ENCODE measurements around the gene MRNIP. TPM values are rescaled to one million over a fixed set of nuclear protein-coding genes. Genes with fewer than 3 reads are reported as not detected.

MRNIP gene
- total and polyA plus RNA-seq, 12 donors = 6.6 to 45.1 (median 12.7) TPM

DNA sequence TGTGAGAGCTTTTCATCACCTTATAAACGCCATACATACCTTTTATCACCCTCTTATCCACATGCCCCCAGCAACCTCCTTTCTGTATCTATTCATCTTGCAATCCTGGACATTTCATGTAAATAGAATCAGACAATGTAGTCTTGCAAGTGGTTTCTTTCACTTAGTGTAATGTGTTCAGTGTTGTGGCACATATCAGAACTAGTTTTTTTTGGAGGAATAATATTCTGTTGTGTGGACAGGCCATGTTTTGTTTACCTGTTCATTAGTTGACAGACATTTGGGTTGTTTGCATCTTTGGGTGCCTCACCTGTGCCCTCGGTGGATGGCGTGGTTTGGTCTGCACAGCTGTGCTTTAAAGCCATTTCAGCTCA lies 36.6 kb downstream of the MRNIP start:
- intact Hi-C loops (cut with DNase I) = loop anchor here in 2 of 10 donors (5.0 to 10.0 kb wide), 2 partner anchors 35 to 83 kb away; partner anchors contain the start of genes MRNIP (in 2 of the 2) and TBC1D9B (in 1 of the 2)
- peaks cover 4 to 52% (median 39%) of the 10 kb centered on the region in 9 donors for H3K36me3 ChIP-seq
- whole genome bisulfite sequencing, 2 donors = 47 to 57% methylated on average over 3 of the region's 3 CpGs
- TF ChIP-seq, protein P1, sequence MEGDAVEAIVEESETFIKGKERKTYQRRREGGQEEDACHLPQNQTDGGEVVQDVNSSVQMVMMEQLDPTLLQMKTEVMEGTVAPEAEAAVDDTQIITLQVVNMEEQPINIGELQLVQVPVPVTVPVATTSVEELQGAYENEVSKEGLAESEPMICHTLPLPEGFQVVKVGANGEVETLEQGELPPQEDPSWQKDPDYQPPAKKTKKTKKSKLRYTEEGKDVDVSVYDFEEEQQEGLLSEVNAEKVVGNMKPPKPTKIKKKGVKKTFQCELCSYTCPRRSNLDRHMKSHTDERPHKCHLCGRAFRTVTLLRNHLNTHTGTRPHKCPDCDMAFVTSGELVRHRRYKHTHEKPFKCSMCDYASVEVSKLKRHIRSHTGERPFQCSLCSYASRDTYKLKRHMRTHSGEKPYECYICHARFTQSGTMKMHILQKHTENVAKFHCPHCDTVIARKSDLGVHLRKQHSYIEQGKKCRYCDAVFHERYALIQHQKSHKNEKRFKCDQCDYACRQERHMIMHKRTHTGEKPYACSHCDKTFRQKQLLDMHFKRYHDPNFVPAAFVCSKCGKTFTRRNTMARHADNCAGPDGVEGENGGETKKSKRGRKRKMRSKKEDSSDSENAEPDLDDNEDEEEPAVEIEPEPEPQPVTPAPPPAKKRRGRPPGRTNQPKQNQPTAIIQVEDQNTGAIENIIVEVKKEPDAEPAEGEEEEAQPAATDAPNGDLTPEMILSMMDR (IDR thresholded peaks at IDR 0.05) = no peak
- H3K4me1 ChIP-seq = peaks cover 23 to 86% (median 74%) of the 10 kb centered on the region in 9 donors
- H3K9me3 ChIP-seq = no peaks in the 10 kb centered on the region
- H3K27me3 ChIP-seq = no peaks in the 10 kb centered on the region
- ATAC-seq (no peak), DNase-seq (no peak)
- H3K27ac ChIP-seq = peak overlapping the region; percentile 97 to 100 (median 100)
- H3K4me3 ChIP-seq = peak overlapping the region; percentile 84 to 100 (median 97)

DNA sequence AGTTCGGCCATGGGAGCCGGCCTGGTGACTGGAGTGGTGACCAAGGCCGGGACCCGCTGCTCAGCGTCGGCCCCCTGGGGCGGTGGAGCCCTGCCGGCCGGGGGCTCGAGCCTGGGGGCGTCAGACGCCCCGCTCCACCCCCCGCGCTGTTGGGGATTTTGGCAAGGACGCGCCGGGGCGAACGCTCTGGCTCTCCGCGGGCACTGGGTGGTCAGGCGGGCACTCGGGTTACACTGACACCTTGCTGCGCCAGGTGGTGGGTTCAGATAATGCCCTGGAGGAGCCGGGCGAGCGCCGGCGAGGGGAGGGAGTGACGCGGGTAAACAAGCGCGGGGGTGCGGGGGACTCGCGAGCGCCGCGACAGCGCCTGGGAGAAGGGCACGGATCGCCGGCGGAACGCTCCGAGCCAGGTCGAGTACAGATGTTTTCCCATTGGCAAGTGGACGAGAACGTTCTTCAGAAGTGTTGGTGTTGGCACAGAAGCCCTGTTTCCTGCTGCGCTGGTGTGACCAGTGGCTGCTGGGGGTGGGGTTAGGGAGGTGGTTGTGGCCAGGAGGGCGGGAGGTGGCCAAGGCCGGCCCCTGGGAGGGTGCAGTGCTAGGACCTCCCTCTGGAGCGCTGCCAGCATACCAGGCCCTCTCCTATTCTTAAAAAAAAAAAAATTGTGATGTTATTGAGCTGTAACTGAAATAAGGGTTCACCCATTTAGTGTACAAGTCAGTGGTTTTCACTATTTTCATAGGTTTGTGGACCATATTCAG lies 37.1 kb downstream of the MRNIP start:
- H3K27me3 ChIP-seq = no peaks in the 10 kb centered on the region
- intact Hi-C loops (cut with DNase I) = loop anchor here in 2 of 10 donors (5.0 to 10.0 kb wide), 2 partner anchors 36 to 83 kb away; partner anchors contain the start of genes MRNIP (in 2 of the 2) and TBC1D9B (in 1 of the 2)

DNA sequence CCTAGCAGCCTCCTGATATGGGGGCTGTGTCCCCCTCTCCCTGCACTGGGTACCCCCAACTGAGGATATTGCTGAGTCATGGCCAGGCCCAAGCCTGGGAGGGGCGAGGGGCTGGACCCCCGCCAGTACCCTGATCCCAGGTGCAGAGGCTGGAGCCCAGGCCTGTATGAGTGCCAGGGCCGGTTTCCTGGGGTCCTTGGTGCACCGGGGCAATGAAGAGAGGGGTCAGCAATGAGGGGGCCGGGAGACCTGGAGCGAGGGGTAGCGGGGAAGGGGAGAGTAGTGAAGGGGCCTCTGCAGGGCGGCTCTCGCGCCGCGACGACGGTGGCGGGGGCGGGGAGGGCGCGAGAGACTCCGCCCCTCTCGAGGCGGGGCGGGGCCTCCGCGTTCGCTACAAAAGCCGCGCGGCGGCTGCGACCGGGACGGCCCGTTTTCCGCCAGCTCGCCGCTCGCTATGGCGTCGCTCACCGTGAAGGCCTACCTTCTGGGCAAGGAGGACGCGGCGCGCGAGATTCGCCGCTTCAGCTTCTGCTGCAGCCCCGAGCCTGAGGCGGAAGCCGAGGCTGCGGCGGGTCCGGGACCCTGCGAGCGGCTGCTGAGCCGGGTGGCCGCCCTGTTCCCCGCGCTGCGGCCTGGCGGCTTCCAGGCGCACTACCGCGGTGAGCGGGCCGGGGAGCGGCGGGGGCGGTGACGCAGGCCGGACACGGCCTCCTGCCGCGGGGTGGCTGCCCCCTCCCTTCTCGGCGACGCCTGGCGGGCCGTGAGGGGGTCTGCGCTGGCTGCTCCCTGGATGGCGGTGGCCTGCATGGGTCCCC lies 37.9 kb downstream of the MRNIP start, which contains the start of gene SQSTM1:
TSS of gene SQSTM1 (plus strand) at position 423 of the 815 bp plus-strand sequence. CDS start at position 455, 32 bp downstream.
- H3K27ac ChIP-seq = peak within 1 kb of the TSS; percentile 97 to 100 (median 100)
- ATAC-seq (peak; percentile 70 to 81 (median 78)), DNase-seq (peak; percentile 84 to 90)
- H3K4me3 ChIP-seq = peak within 1 kb of the TSS; percentile 84 to 100 (median 97)
- peaks cover 4 to 39% (median 29%) of the 10 kb centered on the region in 9 donors for H3K36me3 ChIP-seq
- peaks cover 23 to 83% (median 75%) of the 10 kb centered on the region in 9 donors for H3K4me1 ChIP-seq
- WGBS, 2 donors = 0% methylated on average over 65 to 81 of the region's 81 CpGs
- H3K27me3 ChIP-seq = no peaks in the 10 kb centered on the region
- intact Hi-C loops (cut with DNase I) = loop anchor here in 2 of 10 donors (5.0 to 10.0 kb wide), 2 partner anchors 37 to 84 kb away; partner anchors contain the start of genes MRNIP (in 2 of the 2) and TBC1D9B (in 1 of the 2)
- TF ChIP-seq, protein P1 (IDR thresholded peaks at IDR 0.05) = peak in 3 of 9 donors; percentile 2 to 23 (median 16)
- no peaks in the 10 kb centered on the region for H3K9me3 ChIP-seq

More for the DNA sequence above, 37.1 kb downstream of the MRNIP start:
- H3K4me1 ChIP-seq = peaks cover 23 to 86% (median 74%) of the 10 kb centered on the region in 9 donors
- ATAC-seq = peak; percentile 74 to 85 (median 82)
- peak overlapping the region; percentile 97 to 100 (median 100) for H3K27ac ChIP-seq
- peak overlapping the region; percentile 84 to 100 (median 97) for H3K4me3 ChIP-seq
- H3K36me3 ChIP-seq = peaks cover 4 to 46% (median 35%) of the 10 kb centered on the region in 9 donors
- peak; percentile 96 to 98 for DNase-seq
- WGBS, 2 donors = 0 to 1% methylated on average over 54 of the region's 54 CpGs
- H3K9me3 ChIP-seq = no peaks in the 10 kb centered on the region
- TF ChIP-seq, protein P1 (IDR thresholded peaks at IDR 0.05) = no peak
